ENCODE measurements around the gene SLC24A2. TPM values are rescaled to one million over a fixed set of nuclear protein-coding genes. Genes with fewer than 3 reads are reported as not detected.
A peak's percentile ranks its signal among the peaks of the same experiment; 100 is the strongest.

The SLC24A2 gene
- total and polyA plus RNA-seq, 10 of the 15 experiments (the other 5 are each of a cell fraction or from before 2014, with no cell fraction given): not detected

GRCh38 chr9:19809422-19810269 lies 20.8 kb upstream of the SLC24A2 start:
- FAIRE-seq: no peak
- ChIA-PET RAD21 (ENCODE audit: unreplicated experiment) (no interaction called here), SMC1A (ENCODE audit: uncharacterized antibody, unreplicated experiment) (no interaction called here), POLR2A (no interaction called here), CTCF (no interaction called here)
- TF ChIP-seq ETV6 (conservative IDR thresholded peaks at IDR 0.05 in 1 of 2, IDR thresholded peaks at IDR 0.05 in 1 of 2; ENCODE audit: borderline replicate concordance in 1 of 2, low read depth in 1 of 2) (no peak), SIX5 (IDR thresholded peaks at IDR 0.05; ENCODE audit: low read depth, low read length, severe bottlenecking) (no peak), BRCA1 (IDR thresholded peaks at IDR 0.05; ENCODE audit: low read depth, low read length) (no peak), ZNF622 (IDR thresholded peaks at IDR 0.05) (no peak), HDAC6 (IDR thresholded peaks at IDR 0.05; ENCODE audit: unreplicated experiment) (no peak)
- H3K79me2 ChIP-seq (ENCODE audit: control insufficient read depth, insufficient read depth, low read length): no peaks in the 10 kb centered on the region
- H3K4me2 ChIP-seq (ENCODE audit: control insufficient read depth, insufficient read depth): no peak overlapping the region
- H3K9me3 ChIP-seq (replicated peaks; ENCODE audit: control insufficient read depth, insufficient read depth, low read length): no peaks in the 10 kb centered on the region
- no peaks in the 10 kb centered on the region for H4K20me1 ChIP-seq (ENCODE audit: control insufficient read depth, insufficient read depth)
- H3K9ac ChIP-seq (ENCODE audit: control insufficient read depth, insufficient read depth, low read length): no peak overlapping the region
- 59% methylated on average over 16 of the region's 16 CpGs for WGBS (ENCODE audit: insufficient coverage, insufficient replicate concordance, low lambda C conversion rate, missing lambda C conversion rate)
- no peak overlapping the region for H2AFZ ChIP-seq (ENCODE audit: control insufficient read depth, low read depth, low read length)
- no peaks in the 10 kb centered on the region for H3K4me1 ChIP-seq (ENCODE audit: control insufficient read depth, insufficient read depth, low read length)
- in situ Hi-C loops (cut with MboI) (no loop called here), intact Hi-C loops (cut with micrococcal nuclease; ENCODE audit: unreplicated experiment) (loop anchor here (10.0 kb wide), 1 partner anchor 85 kb away; no protein-coding TSS in a partner anchor)
- no TSS peak for BruUV-seq (replicated peaks)
- no peak overlapping the region for H3K4me3 ChIP-seq
- H3K27ac ChIP-seq (ENCODE audit: control insufficient read depth, insufficient read depth): no peak overlapping the region
- H3K27me3 ChIP-seq (replicated peaks in 1 of 2; ENCODE audit: control insufficient read depth in 2 of 2, insufficient read depth in 2 of 2, low read length in 1 of 2): no peaks in the 10 kb centered on the region
- ATAC-seq: peak; percentile 31; the same call in 2 of the 3 replicates
- no peaks in the 10 kb centered on the region for H3K36me3 ChIP-seq (ENCODE audit: control insufficient read depth in 2 of 2, insufficient read depth in 2 of 2, low read length in 1 of 2)
- DNase-seq (ENCODE audit: low read depth, low spot score): no peak

GRCh38 chr9:19807182-19807892 lies 18.5 kb upstream of the SLC24A2 start:
- no peaks in the 10 kb centered on the region for H4K20me1 ChIP-seq (ENCODE audit: control insufficient read depth, insufficient read depth)
- H3K4me1 ChIP-seq (ENCODE audit: control insufficient read depth, insufficient read depth, low read length): no peaks in the 10 kb centered on the region
- H3K27me3 ChIP-seq (replicated peaks in 1 of 2; ENCODE audit: control insufficient read depth in 2 of 2, insufficient read depth in 2 of 2, low read length in 1 of 2): no peaks in the 10 kb centered on the region
- ChIA-PET RAD21 (ENCODE audit: unreplicated experiment) (no interaction called here), POLR2A (no interaction called here), CTCF (no interaction called here), SMC1A (ENCODE audit: uncharacterized antibody, unreplicated experiment) (no interaction called here)
- H3K79me2 ChIP-seq (ENCODE audit: control insufficient read depth, insufficient read depth, low read length): no peaks in the 10 kb centered on the region
- H3K4me2 ChIP-seq (ENCODE audit: control insufficient read depth, insufficient read depth): no peak overlapping the region
- WGBS (ENCODE audit: insufficient coverage, insufficient replicate concordance, low lambda C conversion rate, missing lambda C conversion rate): 1% methylated on average over 4 of the region's 4 CpGs
- FAIRE-seq (no peak), ATAC-seq (no peak), DNase-seq (ENCODE audit: low read depth, low spot score) (no peak)
- intact Hi-C loops (cut with micrococcal nuclease; ENCODE audit: unreplicated experiment) (loop anchor here (10.0 kb wide), 1 partner anchor 83 kb away; no protein-coding TSS in a partner anchor), in situ Hi-C loops (cut with MboI) (no loop called here)
- H3K36me3 ChIP-seq (ENCODE audit: control insufficient read depth in 2 of 2, insufficient read depth in 2 of 2, low read length in 1 of 2): no peaks in the 10 kb centered on the region
- TF ChIP-seq ZBED1 (IDR thresholded peaks at IDR 0.05; ENCODE audit: borderline replicate concordance): no peak
- TF ChIP-seq DPF2 (IDR thresholded peaks at IDR 0.05): no peak
- TF ChIP-seq IKZF1 (conservative IDR thresholded peaks at IDR 0.05): no peak
- H2AFZ ChIP-seq (ENCODE audit: control insufficient read depth, low read depth, low read length): no peak overlapping the region
- no peaks in the 10 kb centered on the region for H3K9me3 ChIP-seq (replicated peaks; ENCODE audit: control insufficient read depth, insufficient read depth, low read length)
- H3K9ac ChIP-seq (ENCODE audit: control insufficient read depth, insufficient read depth, low read length): no peak overlapping the region
- no peak overlapping the region for H3K4me3 ChIP-seq
- H3K27ac ChIP-seq (ENCODE audit: control insufficient read depth, insufficient read depth): no peak overlapping the region
- no TSS peak for BruUV-seq (replicated peaks)
